Adipose tissue (tissue), 3 donors: ENCODE data around the gene GALNT16. TPM values are rescaled to one million over a fixed set of nuclear protein-coding genes. Genes with fewer than 3 reads are reported as not detected.

Source experiments
- H3K27ac ChIP-seq: one replicate; pipeline ENCODE4 v1.5.1; 2013; ENCODE audit warnings: low read depth, low read length
- WGBS, 3 donors: extraction: QIAGEN DNeasy Blood & Tissue Kit; methylation state at CpG; one replicate each; pipeline ENCODE4 v1.1.7; 2013; 5-methylcytosine and 5-hydroxymethylcytosine counted together
- polyA plus RNA-seq, 3 donors: library from polyadenylated mRNA; stranded (reverse); fragments of 200-250 nt; gene quantifications; one replicate each; pipeline ENCODE4 v1.2.3, GENCODE V29; 2013
- donor health status: healthy with polysubstance abuse.
- donor health status: Bipolar disorder and iron deficiency.
- donor health status: healthy.

GALNT16 gene
- polyA plus RNA-seq, 3 donors: 1.3 to 9.0 (median 4.7) TPM

GRCh38 chr14:69247676-69248440, 12.1 kb upstream of the GALNT16 start:
- no peak overlapping the region for H3K27ac ChIP-seq
- WGBS, 3 donors: 52 to 79% (median 58%) methylated on average over 3 of the region's 3 CpGs

- no peak overlapping the region for H3K27ac ChIP-seq
- 77 to 91% (median 82%) methylated on average over 5 of the region's 5 CpGs for WGBS, 3 donors
Measured at GRCh38 chr14:69249603-69250002, 10.4 kb upstream of the GALNT16 start.

- WGBS, 3 donors: 67 to 79% (median 77%) methylated on average over 3 of the region's 3 CpGs
- no peak overlapping the region for H3K27ac ChIP-seq
Measured at GRCh38 chr14:69252851-69253250, 7.1 kb upstream of the GALNT16 start.

- 24 to 27% (median 25%) methylated on average over 14 of the region's 14 CpGs for WGBS, 3 donors
Measured at GRCh38 chr14:69259168-69259526, 811 bp upstream of the GALNT16 start.

GRCh38 chr14:69260190-69260860, 367 bp downstream of the GALNT16 start:
- WGBS, 3 donors: 1 to 2% (median 1%) methylated on average over 55 to 78 of the region's 78 CpGs
- no peak overlapping the region for H3K27ac ChIP-seq

More at GRCh38 chr14:69259168-69259526, 811 bp upstream of the GALNT16 start:
- H3K27ac ChIP-seq: no peak overlapping the region

- WGBS, 3 donors: 1% methylated on average over 49 to 64 of the region's 64 CpGs
- no peak overlapping the region for H3K27ac ChIP-seq
Measured at GRCh38 chr14:69260861-69261564, 1.1 kb downstream of the GALNT16 start.

- H3K27ac ChIP-seq: no peak overlapping the region
Measured at GRCh38 chr14:69261761-69262331, 1.9 kb downstream of the GALNT16 start.

GRCh38 chr14:69262516-69262915, 2.6 kb downstream of the GALNT16 start:
- no peak overlapping the region for H3K27ac ChIP-seq
- WGBS, 3 donors: 78 to 86% (median 80%) methylated on average over 3 of the region's 3 CpGs

More at GRCh38 chr14:69261761-69262331, 1.9 kb downstream of the GALNT16 start:
- 35 to 48% (median 45%) methylated on average over 3 to 5 of the region's 5 CpGs for WGBS, 3 donors

- no peak overlapping the region for H3K27ac ChIP-seq
- WGBS, 3 donors: 67 to 83% (median 68%) methylated on average over 6 of the region's 6 CpGs
Measured at GRCh38 chr14:69263364-69263763, 3.4 kb downstream of the GALNT16 start.

GRCh38 chr14:69263771-69264170, 3.8 kb downstream of the GALNT16 start:
- 64 to 84% (median 67%) methylated on average over 8 of the region's 8 CpGs for WGBS, 3 donors
- H3K27ac ChIP-seq: no peak overlapping the region

GRCh38 chr14:69266572-69267345, 6.8 kb downstream of the GALNT16 start:
- no peak overlapping the region for H3K27ac ChIP-seq
- 80 to 91% (median 84%) methylated on average over 8 of the region's 8 CpGs for WGBS, 3 donors

GRCh38 chr14:69267492-69267891, 7.5 kb downstream of the GALNT16 start:
- H3K27ac ChIP-seq: no peak overlapping the region
- WGBS, 3 donors: 73 to 97% (median 80%) methylated on average over 4 of the region's 4 CpGs

- 54 to 74% (median 69%) methylated on average over 2 of the region's 2 CpGs for WGBS, 3 donors
Measured at GRCh38 chr14:69268223-69268622, 8.3 kb downstream of the GALNT16 start.

GRCh38 chr14:69268763-69269162, 8.8 kb downstream of the GALNT16 start:
- WGBS, 3 donors: 65 to 82% (median 71%) methylated on average over 4 of the region's 4 CpGs
- H3K27ac ChIP-seq: no peak overlapping the region

More at GRCh38 chr14:69268223-69268622, 8.3 kb downstream of the GALNT16 start:
- H3K27ac ChIP-seq: no peak overlapping the region

- 79 to 93% (median 89%) methylated on average over 1 of the region's 1 CpG for WGBS, 3 donors
- H3K27ac ChIP-seq: no peak overlapping the region
Measured at GRCh38 chr14:69269381-69269780, 9.4 kb downstream of the GALNT16 start.

- 84 to 90% (median 89%) methylated on average over 10 of the region's 10 CpGs for WGBS, 3 donors
- no peak overlapping the region for H3K27ac ChIP-seq
Measured at GRCh38 chr14:69270097-69270496, 10.1 kb downstream of the GALNT16 start.

GRCh38 chr14:69270795-69271708, 11.1 kb downstream of the GALNT16 start:
- 87 to 90% (median 88%) methylated on average over 21 of the region's 21 CpGs for WGBS, 3 donors
- H3K27ac ChIP-seq: no peak overlapping the region
